GM12892 (cell line): ENCODE results near the gene PVALB.

Experiments used
- POLR2A ChIP-seq: IDR thresholded peaks from 2 replicates; pipeline ENCODE4 v1.6.1; 2011; ENCODE audit warnings: low read depth, low read length, control low read depth
- POLR2AphosphoS5 ChIP-seq: IDR thresholded peaks from 2 replicates; pipeline ENCODE4 v1.6.1; 2011; ENCODE audit warnings: low read depth, low read length, control low read depth

DNA sequence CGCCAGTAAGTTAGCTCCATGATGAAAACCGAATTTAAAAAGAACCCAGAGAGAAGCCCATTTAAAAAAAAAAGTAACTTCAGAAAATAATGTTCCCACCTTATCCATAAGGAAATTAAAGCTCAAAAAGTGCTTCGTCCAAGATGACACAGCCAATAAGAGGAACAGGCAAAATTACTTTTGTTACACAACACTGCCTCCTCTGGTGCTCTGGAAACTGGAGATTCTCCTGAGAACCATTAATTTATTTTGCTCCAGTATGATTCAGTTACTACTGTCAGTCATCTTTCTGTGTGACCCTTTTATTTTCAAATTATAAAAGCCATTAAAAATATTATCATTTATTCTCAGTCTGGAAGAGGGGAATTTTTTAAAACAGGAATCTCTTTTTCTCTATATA lies 42.9 kb downstream of the PVALB start:
- TF ChIP-seq POLR2A (no peak), POLR2AphosphoS5 (no peak)
